Measurements from ENCODE around the gene SOWAHA. TPM values are rescaled to one million over a fixed set of nuclear protein-coding genes. Genes with fewer than 3 reads are reported as not detected.

SOWAHA gene
- total and polyA plus RNA-seq, 2 of the 4 experiments (the other 2 are of a cell fraction): 0.03 TPM; not detected in 1

DNA sequence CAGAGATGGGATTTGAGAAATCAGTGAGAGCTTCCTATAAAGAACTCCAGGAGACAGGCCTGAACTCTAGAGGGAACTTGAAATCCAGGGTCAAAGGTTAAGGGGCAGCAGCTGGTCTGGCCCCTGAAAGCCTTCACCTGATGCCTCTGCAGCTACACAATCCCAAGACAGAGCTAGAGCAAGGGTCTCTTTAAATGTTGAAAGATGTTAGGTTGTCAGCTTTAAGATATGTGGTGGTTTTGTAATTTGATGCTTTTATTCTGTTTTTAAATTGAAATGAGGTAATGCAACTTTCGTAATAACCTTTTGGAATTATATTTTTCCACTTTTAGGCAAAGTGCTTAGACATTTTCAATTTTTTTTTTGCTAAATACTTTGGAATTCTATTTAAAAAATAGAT is 2.4 kb downstream of the SOWAHA start:
- peak; percentile 55 for DNase-seq
- dilution Hi-C loops (cut with HindIII; ENCODE audit: low sequenced_read_pairs, unreplicated experiment) (no loop called here), in situ Hi-C loops (cut with MboI; ENCODE audit: low sequenced_read_pairs) (no loop called here), intact Hi-C loops (cut with micrococcal nuclease) (no loop called here)
- no TSS peak for BruUV-seq (replicated peaks)
- H3K18ac ChIP-seq (ENCODE audit: low read depth, low read length): no peak overlapping the region
- no peaks in the 10 kb centered on the region for H3K9me3 ChIP-seq (ENCODE audit: control insufficient read depth, insufficient read depth, low read length)
- peaks cover 7% of the 10 kb centered on the region for H3K4me1 ChIP-seq (ENCODE audit: control insufficient read depth, insufficient read depth, low read length)
- no peak overlapping the region for H3K4me3 ChIP-seq (ENCODE audit: insufficient read depth, low read depth, low read length)
- no peak overlapping the region for H3K23ac ChIP-seq (ENCODE audit: low read depth, low read length)
- H3K56ac ChIP-seq (ENCODE audit: extremely low read depth, insufficient read depth, low read length): no peak overlapping the region
- H2BK20ac ChIP-seq (ENCODE audit: low read depth, low read length): no peak overlapping the region
- TF ChIP-seq CEBPB (IDR thresholded peaks at IDR 0.05; ENCODE audit: low read depth, low read length): peak; percentile 74
- TF ChIP-seq, protein P1, sequence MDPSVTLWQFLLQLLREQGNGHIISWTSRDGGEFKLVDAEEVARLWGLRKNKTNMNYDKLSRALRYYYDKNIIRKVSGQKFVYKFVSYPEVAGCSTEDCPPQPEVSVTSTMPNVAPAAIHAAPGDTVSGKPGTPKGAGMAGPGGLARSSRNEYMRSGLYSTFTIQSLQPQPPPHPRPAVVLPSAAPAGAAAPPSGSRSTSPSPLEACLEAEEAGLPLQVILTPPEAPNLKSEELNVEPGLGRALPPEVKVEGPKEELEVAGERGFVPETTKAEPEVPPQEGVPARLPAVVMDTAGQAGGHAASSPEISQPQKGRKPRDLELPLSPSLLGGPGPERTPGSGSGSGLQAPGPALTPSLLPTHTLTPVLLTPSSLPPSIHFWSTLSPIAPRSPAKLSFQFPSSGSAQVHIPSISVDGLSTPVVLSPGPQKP (IDR thresholded peaks at IDR 0.05; ENCODE audit: borderline replicate concordance, low read depth, low read length): no peak
- H3K79me1 ChIP-seq (ENCODE audit: low read depth in 1 of 2, low read length in 2 of 2): no peaks in the 10 kb centered on the region
- H4K8ac ChIP-seq (ENCODE audit: low read depth in 2 of 2, low read length in 2 of 2): no peak overlapping the region
- peak overlapping the region; percentile 58 for H2AK9ac ChIP-seq (replicated peaks; ENCODE audit: low read depth, low read length, poor library complexity)
- POLR2A ChIA-PET (ENCODE audit: unreplicated experiment): interaction anchor here (0.6 kb wide), 1 partner anchor 16 kb away, joined by 8 read pairs; no protein-coding TSS in a partner anchor
- no peak for ATAC-seq (ENCODE audit: low read depth)
- H3K4ac ChIP-seq (ENCODE audit: low read depth, low read length): no peak overlapping the region
- H2BK120ac ChIP-seq (ENCODE audit: low read depth, low read length): no peak overlapping the region
- H2BK15ac ChIP-seq (ENCODE audit: low read depth, low read length): peak overlapping the region; percentile 0; the same call in 1 of the 3 replicates
- no peak overlapping the region for H3K4me2 ChIP-seq (ENCODE audit: low read depth, low read length)
- H4K20me1 ChIP-seq (ENCODE audit: insufficient read depth, low read length): no peaks in the 10 kb centered on the region
- H3K27me3 ChIP-seq (ENCODE audit: control insufficient read depth, insufficient read depth, low read length): peaks cover 28% of the 10 kb centered on the region
- no peak overlapping the region for H3K27ac ChIP-seq (ENCODE audit: insufficient read depth, low read length)
- no peak overlapping the region for H2AK5ac ChIP-seq (ENCODE audit: low read depth, low read length)
- peak overlapping the region; percentile 53 for H2AFZ ChIP-seq (replicated peaks; ENCODE audit: low read length, poor library complexity)
- H2BK5ac ChIP-seq (ENCODE audit: low read depth, low read length, poor library complexity, severe bottlenecking): no peak overlapping the region
- H3K36me3 ChIP-seq (ENCODE audit: control insufficient read depth, insufficient read depth, low read length): no peaks in the 10 kb centered on the region
- CTCF ChIA-PET: interaction anchor here (1.0 kb wide), 1 partner anchor 62 kb away, joined by 3 read pairs; no protein-coding TSS in a partner anchor
- H4K5ac ChIP-seq (ENCODE audit: low read depth, low read length): no peak overlapping the region
- no peak overlapping the region for H4K91ac ChIP-seq (ENCODE audit: insufficient read depth, low read depth, low read length)
- WGBS, 2 experiments (ENCODE audit: extremely low coverage in 2 of 2, insufficient read length in 1 of 2): no CpG with 5 or more reads among the region's 1 CpG
- H3K9ac ChIP-seq (ENCODE audit: low read depth, low read length): no peak overlapping the region
- H3K14ac ChIP-seq (replicated peaks; ENCODE audit: low read depth, low read length): no peak overlapping the region
- H3K9me1 ChIP-seq (ENCODE audit: insufficient read depth, low read length): no peaks in the 10 kb centered on the region
